Erythroblast (primary cell): ENCODE results near the gene SELL.

Experiments
- GATA1 ChIP-seq: IDR thresholded peaks from 2 replicates; pipeline ENCODE4 v1.6.1; 2011; ENCODE audit warnings: low read depth, mild to moderate bottlenecking, control low read depth, low read length, moderate library complexity
- POLR2A ChIP-seq: IDR thresholded peaks from 2 replicates; pipeline ENCODE4 v1.6.1; 2011; ENCODE audit warnings: mild to moderate bottlenecking, low read length

- TF ChIP-seq POLR2A = no peak
- no peak for TF ChIP-seq GATA1
Observed at GRCh38 chr1:169726851-169727250, 15.4 kb upstream of the SELL start.
